Upper lobe of left lung (tissue), 6 donors: ENCODE results near the gene MRTO4. TPM values are rescaled to one million over a fixed set of nuclear protein-coding genes. Genes with fewer than 3 reads are reported as not detected.
A peak's percentile ranks its signal among the peaks of the same experiment; 100 is the strongest.

Experiments
- ATAC-seq, 2 donors: fragments of 200-7000 bp; cut with Tn5 transposase; one replicate each; pipeline ENCODE4 v1.9.1; 2022; ENCODE audit warnings: mild to moderate bottlenecking in 2 of 2, moderate library complexity in 2 of 2; ENCODE audit not compliant: low FRiP score in 2 of 2
- DNase-seq, 2 donors: peaks; one replicate each; pipeline ENCODE4 v3.0.0-alpha.2; 2019 to 2020
- H3K27ac ChIP-seq, 4 donors: fragments of 200-600 bp; sonication (generic); one replicate each; pipeline ENCODE4 v1.5.1; 2016 to 2019
- H3K27me3 ChIP-seq, 4 donors: fragments of 200-600 bp; sonication (generic); one replicate each; pipeline ENCODE4 v1.5.1; 2017 to 2019
- H3K36me3 ChIP-seq, 4 donors: fragments of 200-600 bp; sonication (generic); one replicate each; pipeline ENCODE4 v1.5.1; 2016 to 2019
- H3K4me1 ChIP-seq, 4 donors: fragments of 200-600 bp; sonication (generic); one replicate each; pipeline ENCODE4 v1.5.1; 2018 to 2019
- H3K4me3 ChIP-seq, 4 donors: fragments of 200-600 bp; sonication (generic); one replicate each; pipeline ENCODE4 v1.5.1; 2017 to 2019; ENCODE audit warnings: mild to moderate bottlenecking in 2 of 4, moderate library complexity in 1 of 4
- H3K9me3 ChIP-seq, 4 donors: fragments of 200-600 bp; sonication (generic); one replicate each; pipeline ENCODE4 v1.5.1; 2018 to 2019
- CTCF ChIP-seq, 6 experiments: fragments of 450-650 bp in 4 of 6; fragments of 200-600 bp in 2 of 6; sonication (generic) in 2 of 6; IDR thresholded peaks; one replicate each; pipeline ENCODE4 v1.5.1; 2016 to 2019; ENCODE audit warnings: antibody characterized with exemption in 6 of 6
- EP300 ChIP-seq, 4 donors: sonication (generic); formaldehyde crosslinking; IDR thresholded peaks; one replicate each; pipeline ENCODE4 v1.5.1; 2017; ENCODE audit warnings: antibody characterized with exemption in 4 of 4, control low read depth in 2 of 4
- POLR2A ChIP-seq, 4 donors: fragments of 450-650 bp; IDR thresholded peaks; one replicate each; pipeline ENCODE4 v1.5.1; 2016 to 2017; ENCODE audit warnings: antibody characterized with exemption in 4 of 4, mild to moderate bottlenecking in 2 of 4
- POLR2AphosphoS5 ChIP-seq, 2 donors: sonication (generic); formaldehyde crosslinking; IDR thresholded peaks; one replicate each; pipeline ENCODE4 v1.5.1; 2017; ENCODE audit warnings: antibody characterized with exemption in 2 of 2
- WGBS, 2 donors: methylation state at CpG; one replicate each; pipeline ENCODE4 v1.1.5; 2017 to 2018; 5-methylcytosine and 5-hydroxymethylcytosine counted together
- total RNA-seq, 6 donors: library from RNA; depleted of rRNA in 4 of 6; stranded (reverse); fragments of >200 nt in 4 of 6; gene quantifications; one replicate each; pipeline versions ENCODE4 v1.1.0 to v1.2.1, GENCODE V29; 2016 to 2021
- donor health status: DM: no; HTN: no; CAD: no; lungs with moderate emphysema.
- donor health status: DM: no; HTN: yes; CAD: no; lungs with severe emphysema.

The MRTO4 gene
- total RNA-seq, 6 donors from 2014 or later = 7.3 to 31.8 (median 13.9) TPM

GRCh38 chr1:19205403-19205802 is 46.2 kb upstream of the MRTO4 start:
- H3K27ac ChIP-seq = no peak overlapping the region
- WGBS, 2 donors = 74 to 98% methylated on average over 1 of the region's 1 CpG

GRCh38 chr1:19205845-19206244 is 45.8 kb upstream of the MRTO4 start:
- Histone ChIP-seq H3K36me3 (peaks cover 0 to 9% (median under 1%) of the 10 kb centered on the region in 4 donors), H3K9me3 (no peaks in the 10 kb centered on the region), H3K4me1 (peaks cover 21 to 61% (median 38%) of the 10 kb centered on the region in 4 donors), H3K27ac (no peak overlapping the region), H3K4me3 (no peak overlapping the region), H3K27me3 (no peaks in the 10 kb centered on the region)
- WGBS, 2 donors = 85 to 91% methylated on average over 5 of the region's 5 CpGs
- ATAC-seq (no peak), DNase-seq (no peak)
- TF ChIP-seq EP300 (IDR thresholded peaks at IDR 0.05) (no peak), POLR2A (IDR thresholded peaks at IDR 0.05) (no peak), POLR2AphosphoS5 (IDR thresholded peaks at IDR 0.05) (no peak), CTCF (IDR thresholded peaks at IDR 0.05) (no peak)

More at GRCh38 chr1:19205403-19205802, 46.2 kb upstream of the MRTO4 start:
- Histone ChIP-seq H3K36me3 (peaks cover 0 to 14% (median 3%) of the 10 kb centered on the region in 4 donors), H3K4me1 (peaks cover 19 to 58% (median 38%) of the 10 kb centered on the region in 4 donors), H3K9me3 (no peaks in the 10 kb centered on the region), H3K27me3 (no peaks in the 10 kb centered on the region), H3K4me3 (no peak overlapping the region)
- TF ChIP-seq POLR2A (IDR thresholded peaks at IDR 0.05) (no peak), CTCF (IDR thresholded peaks at IDR 0.05) (no peak), EP300 (IDR thresholded peaks at IDR 0.05) (no peak), POLR2AphosphoS5 (IDR thresholded peaks at IDR 0.05) (no peak)
- DNase-seq (no peak), ATAC-seq (no peak)

- H3K27me3 ChIP-seq = no peaks in the 10 kb centered on the region
- peaks cover 30 to 72% (median 49%) of the 10 kb centered on the region in 4 donors for H3K4me1 ChIP-seq
- no peak for DNase-seq
- TF ChIP-seq CTCF (IDR thresholded peaks at IDR 0.05) (no peak), EP300 (IDR thresholded peaks at IDR 0.05) (no peak), POLR2AphosphoS5 (IDR thresholded peaks at IDR 0.05) (no peak), POLR2A (IDR thresholded peaks at IDR 0.05) (no peak)
- no peak for ATAC-seq
- no peak overlapping the region for H3K27ac ChIP-seq
- H3K4me3 ChIP-seq = no peak overlapping the region
- no peaks in the 10 kb centered on the region for H3K36me3 ChIP-seq
- H3K9me3 ChIP-seq = no peaks in the 10 kb centered on the region
- WGBS, 2 donors = 56 to 61% methylated on average over 3 of the region's 3 CpGs
These were observed 44.7 kb upstream of the MRTO4 start for GRCh38 chr1:19206947-19207346.

GRCh38 chr1:19208710-19209438 is 42.7 kb upstream of the MRTO4 start:
- Histone ChIP-seq H3K27me3 (no peaks in the 10 kb centered on the region), H3K36me3 (peaks cover 0 to 10% (median 2%) of the 10 kb centered on the region in 4 donors), H3K9me3 (no peaks in the 10 kb centered on the region), H3K4me3 (peak overlapping the region; percentile 87 to 97 (median 92)), H3K4me1 (peaks cover 36 to 76% (median 42%) of the 10 kb centered on the region in 4 donors), H3K27ac (peak overlapping the region; percentile 93 to 99 (median 97))
- no peak for ATAC-seq
- no peak for DNase-seq
- TF ChIP-seq EP300 (IDR thresholded peaks at IDR 0.05) (no peak), POLR2A (IDR thresholded peaks at IDR 0.05) (no peak), POLR2AphosphoS5 (IDR thresholded peaks at IDR 0.05) (no peak)
- 17 to 22% methylated on average over 8 of the region's 8 CpGs for WGBS, 2 donors

GRCh38 chr1:19209439-19209989 is 42.1 kb upstream of the MRTO4 start:
- Histone ChIP-seq H3K4me1 (peaks cover 36 to 72% (median 39%) of the 10 kb centered on the region in 4 donors), H3K27me3 (no peaks in the 10 kb centered on the region), H3K27ac (peak overlapping the region; percentile 93 to 99 (median 97)), H3K9me3 (no peaks in the 10 kb centered on the region), H3K4me3 (peak overlapping the region; percentile 87 to 97 (median 92)), H3K36me3 (peaks cover 0 to 13% (median 2%) of the 10 kb centered on the region in 4 donors)
- 0% methylated on average over 18 to 28 of the region's 28 CpGs for WGBS, 2 donors
- ATAC-seq = peak; percentile 60 to 61
- DNase-seq = peak in 1 of 2 donors; percentile 66
- TF ChIP-seq EP300 (IDR thresholded peaks at IDR 0.05) (no peak), CTCF (IDR thresholded peaks at IDR 0.05) (no peak), POLR2A (IDR thresholded peaks at IDR 0.05) (no peak), POLR2AphosphoS5 (IDR thresholded peaks at IDR 0.05) (no peak)
